Mesodermal cell (in vitro differentiated cells): ENCODE results near the gene ETS1.

Experiments
- H3K27ac ChIP-seq: 2 replicates; pipeline ENCODE4 v1.7.0; 2013; ENCODE audit warnings: mild to moderate bottlenecking, low read depth, low read length, moderate library complexity; ENCODE audit not compliant: severe bottlenecking
- H3K36me3 ChIP-seq: 2 replicates; pipeline ENCODE4 v1.7.1; 2013; ENCODE audit warnings: mild to moderate bottlenecking, low read length, moderate library complexity; ENCODE audit not compliant: control insufficient read depth, insufficient read depth
- H3K4me1 ChIP-seq: one replicate; pipeline ENCODE4 v1.7.1; 2013; ENCODE audit warnings: mild to moderate bottlenecking, low read length; ENCODE audit not compliant: insufficient read depth, control insufficient read depth, poor library complexity, severe bottlenecking
- H3K4me3 ChIP-seq: 2 replicates; pipeline ENCODE4 v1.7.0; 2013; ENCODE audit warnings: low read length, control low read depth, mild to moderate bottlenecking; ENCODE audit not compliant: insufficient read depth, poor library complexity, severe bottlenecking; ENCODE audit errors: extremely low read depth
- H3K9me3 ChIP-seq: 2 replicates; pipeline ENCODE4 v1.7.1; 2013; ENCODE audit warnings: mild to moderate bottlenecking, low read length, moderate library complexity; ENCODE audit not compliant: control insufficient read depth
- WGBS, 2 experiments: methylation state at CpG; one replicate each; pipeline ENCODE4 v1.1.5; 2013; ENCODE audit warnings: missing lambda C conversion rate in 2 of 2; ENCODE audit not compliant: insufficient coverage in 2 of 2; 5-methylcytosine and 5-hydroxymethylcytosine counted together

ETS1 gene

GRCh38 chr11:128470081-128470480, 117.3 kb downstream of the ETS1 start:
- 85% methylated on average over 2 of the region's 5 CpGs; no CpG with 5 or more reads in 1 of the 2 experiments for WGBS, 2 experiments
- Histone ChIP-seq H3K4me1 (peaks cover 50% of the 10 kb centered on the region), H3K36me3 (peaks cover 83% of the 10 kb centered on the region)

GRCh38 chr11:128469220-128469619, 118.1 kb downstream of the ETS1 start:
- H3K9me3 ChIP-seq, result no peaks in the 10 kb centered on the region
- H3K27ac ChIP-seq, result no peak overlapping the region
- peaks cover 84% of the 10 kb centered on the region for H3K36me3 ChIP-seq
- H3K4me1 ChIP-seq, result peaks cover 51% of the 10 kb centered on the region
- WGBS, 2 experiments, result 83 to 92% methylated on average over 2 of the region's 4 CpGs
- H3K4me3 ChIP-seq, result no peak overlapping the region

More at GRCh38 chr11:128470081-128470480, 117.3 kb downstream of the ETS1 start:
- H3K27ac ChIP-seq, result no peak overlapping the region
- H3K4me3 ChIP-seq, result no peak overlapping the region
- no peaks in the 10 kb centered on the region for H3K9me3 ChIP-seq

GRCh38 chr11:128468111-128468510, 119.2 kb downstream of the ETS1 start:
- no peaks in the 10 kb centered on the region for H3K9me3 ChIP-seq
- H3K36me3 ChIP-seq, result peaks cover 81% of the 10 kb centered on the region
- H3K4me1 ChIP-seq, result peaks cover 53% of the 10 kb centered on the region
- peak overlapping the region; percentile 94 for H3K27ac ChIP-seq
- H3K4me3 ChIP-seq, result no peak overlapping the region
- 86 to 100% methylated on average over 1 of the region's 1 CpG for WGBS, 2 experiments

GRCh38 chr11:128467610-128468041, 119.7 kb downstream of the ETS1 start:
- Histone ChIP-seq H3K36me3 (peaks cover 81% of the 10 kb centered on the region), H3K27ac (peak overlapping the region; percentile 94), H3K4me1 (peaks cover 53% of the 10 kb centered on the region), H3K9me3 (no peaks in the 10 kb centered on the region), H3K4me3 (no peak overlapping the region)
- WGBS, 2 experiments, result 70 to 76% methylated on average over 5 to 7 of the region's 9 CpGs

GRCh38 chr11:128467041-128467440, 120.3 kb downstream of the ETS1 start:
- no peaks in the 10 kb centered on the region for H3K9me3 ChIP-seq
- 98 to 100% methylated on average over 3 to 6 of the region's 6 CpGs for WGBS, 2 experiments
- peaks cover 49% of the 10 kb centered on the region for H3K4me1 ChIP-seq
- H3K36me3 ChIP-seq, result peaks cover 81% of the 10 kb centered on the region
- H3K27ac ChIP-seq, result peak overlapping the region; percentile 94
- no peak overlapping the region for H3K4me3 ChIP-seq

- no peak overlapping the region for H3K27ac ChIP-seq
- H3K9me3 ChIP-seq, result no peaks in the 10 kb centered on the region
- H3K4me1 ChIP-seq, result peaks cover 49% of the 10 kb centered on the region
- WGBS, 2 experiments, result 88 to 90% methylated on average over 14 to 15 of the region's 15 CpGs
- peaks cover 81% of the 10 kb centered on the region for H3K36me3 ChIP-seq
- H3K4me3 ChIP-seq, result no peak overlapping the region
These were observed 121.2 kb downstream of the ETS1 start for GRCh38 chr11:128465946-128466705.

- H3K36me3 ChIP-seq, result peaks cover 82% of the 10 kb centered on the region
- H3K27ac ChIP-seq, result no peak overlapping the region
- peaks cover 49% of the 10 kb centered on the region for H3K4me1 ChIP-seq
- H3K9me3 ChIP-seq, result no peaks in the 10 kb centered on the region
- H3K4me3 ChIP-seq, result no peak overlapping the region
- 97 to 100% methylated on average over 4 to 9 of the region's 9 CpGs for WGBS, 2 experiments
These were observed 121.8 kb downstream of the ETS1 start for GRCh38 chr11:128465531-128465930.

GRCh38 chr11:128464878-128465450, 122.4 kb downstream of the ETS1 start:
- Histone ChIP-seq H3K9me3 (no peaks in the 10 kb centered on the region), H3K4me1 (peaks cover 49% of the 10 kb centered on the region), H3K4me3 (no peak overlapping the region), H3K27ac (no peak overlapping the region), H3K36me3 (peaks cover 84% of the 10 kb centered on the region)
- WGBS, 2 experiments, result 94 to 98% methylated on average over 10 of the region's 10 CpGs

- H3K27ac ChIP-seq, result peak overlapping the region; percentile 83
These were observed 123.4 kb downstream of the ETS1 start for GRCh38 chr11:128463979-128464378.

GRCh38 chr11:128463371-128463829, 124.0 kb downstream of the ETS1 start:
- H3K4me1 ChIP-seq, result peaks cover 37% of the 10 kb centered on the region
- WGBS, 2 experiments, result 63 to 76% methylated on average over 4 of the region's 8 CpGs
- H3K4me3 ChIP-seq, result no peak overlapping the region
- no peaks in the 10 kb centered on the region for H3K9me3 ChIP-seq
- peaks cover 83% of the 10 kb centered on the region for H3K36me3 ChIP-seq
- peak overlapping the region; percentile 83 for H3K27ac ChIP-seq

More at GRCh38 chr11:128463979-128464378, 123.4 kb downstream of the ETS1 start:
- no peak overlapping the region for H3K4me3 ChIP-seq
- peaks cover 43% of the 10 kb centered on the region for H3K4me1 ChIP-seq
- WGBS, 2 experiments, result no CpG with 5 or more reads among the region's 3 CpGs
- no peaks in the 10 kb centered on the region for H3K9me3 ChIP-seq
- H3K36me3 ChIP-seq, result peaks cover 84% of the 10 kb centered on the region

GRCh38 chr11:128462922-128463321, 124.4 kb downstream of the ETS1 start:
- H3K36me3 ChIP-seq, result peaks cover 86% of the 10 kb centered on the region
- H3K9me3 ChIP-seq, result no peaks in the 10 kb centered on the region
- 72 to 86% methylated on average over 2 to 4 of the region's 4 CpGs for WGBS, 2 experiments
- peak overlapping the region; percentile 83 for H3K27ac ChIP-seq
- no peak overlapping the region for H3K4me3 ChIP-seq
- peaks cover 35% of the 10 kb centered on the region for H3K4me1 ChIP-seq
